ENCODE data around the gene SPEF1.

Gene SPEF1

GRCh38 chr20:3745686-3746173 is 35.5 kb downstream of the SPEF1 start:
- no peak for DNase-seq (ENCODE audit: low spot score)

DNA sequence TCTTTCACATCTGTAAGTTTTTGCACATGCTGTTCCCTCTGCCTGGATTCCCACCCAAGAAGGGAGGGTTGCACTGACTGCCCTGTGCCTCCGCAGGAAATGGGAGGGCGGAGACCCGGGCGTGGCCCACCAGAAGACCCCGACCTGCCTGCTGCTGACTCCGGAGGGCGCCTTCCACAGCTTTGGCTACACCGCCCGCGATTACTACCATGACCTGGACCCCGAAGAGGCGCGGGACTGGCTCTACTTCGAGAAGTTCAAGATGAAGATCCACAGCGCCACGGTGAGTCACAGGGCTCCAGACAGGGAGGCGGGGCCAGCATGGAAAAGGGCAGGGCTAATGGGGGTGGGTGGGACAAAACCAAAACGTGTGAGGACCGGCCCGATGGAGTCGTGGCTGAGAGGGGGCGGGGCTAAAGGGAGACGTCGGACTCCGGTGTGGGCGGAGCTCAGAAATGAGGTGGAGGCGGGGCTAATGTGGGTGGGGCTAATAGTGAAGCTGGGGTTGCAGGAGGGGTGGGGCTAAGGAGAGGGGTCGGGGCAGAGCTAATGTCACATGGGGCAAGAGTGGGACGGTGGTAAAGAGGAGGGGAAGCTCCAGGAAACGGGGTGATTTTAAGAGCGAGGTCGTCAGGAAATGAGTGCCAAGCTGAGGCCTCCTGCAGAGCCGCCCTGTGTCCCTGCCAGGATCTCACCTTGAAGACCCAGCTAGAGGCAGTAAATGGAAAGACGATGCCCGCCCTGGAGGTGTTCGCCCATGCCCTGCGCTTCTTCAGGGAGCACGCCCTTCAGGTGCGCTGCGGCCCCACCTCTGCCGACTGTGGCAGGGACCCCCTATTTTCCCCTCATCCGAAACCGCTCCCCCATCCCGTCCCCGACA is 36.2 kb downstream of the SPEF1 start:
- DNase-seq (ENCODE audit: low spot score): peak; percentile 91

GRCh38 chr20:3744037-3744436 is 37.2 kb downstream of the SPEF1 start:
- DNase-seq (ENCODE audit: low spot score): no peak

GRCh38 chr20:3743251-3743650 is 38.0 kb downstream of the SPEF1 start:
- DNase-seq (ENCODE audit: low spot score): no peak

- no peak for DNase-seq (ENCODE audit: low spot score)
These were observed 39.3 kb downstream of the SPEF1 start for GRCh38 chr20:3741836-3742458.

- DNase-seq (ENCODE audit: low spot score): no peak
These were observed 40.5 kb downstream of the SPEF1 start for GRCh38 chr20:3740615-3741301.

DNA sequence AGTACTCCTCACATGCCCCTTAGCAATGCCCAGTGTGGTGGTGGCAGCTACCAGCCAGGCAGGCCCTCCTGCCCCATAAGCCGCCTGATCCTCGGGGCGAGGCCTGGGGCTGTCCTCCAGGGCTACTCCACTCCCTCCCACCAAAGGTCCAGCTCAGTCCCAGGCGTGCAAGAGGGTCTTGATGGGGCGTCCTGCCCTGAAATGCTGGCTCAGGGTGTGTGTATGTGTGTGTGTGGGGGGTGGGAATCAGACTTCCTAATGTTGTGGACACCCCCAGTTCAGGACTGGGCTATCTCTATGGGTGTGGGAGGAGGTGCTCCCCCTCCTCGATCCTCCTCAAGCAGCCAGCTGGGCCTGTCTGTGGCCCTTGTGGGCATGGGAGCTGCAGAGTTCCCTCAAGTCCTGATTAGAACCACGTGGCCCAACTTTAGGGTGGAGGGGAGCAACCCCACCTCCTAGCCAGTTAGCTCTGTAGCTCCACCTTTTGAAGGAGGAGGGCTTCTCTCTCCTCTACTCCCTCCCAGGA is 41.3 kb downstream of the SPEF1 start:
- no peak for DNase-seq (ENCODE audit: low spot score)

DNA sequence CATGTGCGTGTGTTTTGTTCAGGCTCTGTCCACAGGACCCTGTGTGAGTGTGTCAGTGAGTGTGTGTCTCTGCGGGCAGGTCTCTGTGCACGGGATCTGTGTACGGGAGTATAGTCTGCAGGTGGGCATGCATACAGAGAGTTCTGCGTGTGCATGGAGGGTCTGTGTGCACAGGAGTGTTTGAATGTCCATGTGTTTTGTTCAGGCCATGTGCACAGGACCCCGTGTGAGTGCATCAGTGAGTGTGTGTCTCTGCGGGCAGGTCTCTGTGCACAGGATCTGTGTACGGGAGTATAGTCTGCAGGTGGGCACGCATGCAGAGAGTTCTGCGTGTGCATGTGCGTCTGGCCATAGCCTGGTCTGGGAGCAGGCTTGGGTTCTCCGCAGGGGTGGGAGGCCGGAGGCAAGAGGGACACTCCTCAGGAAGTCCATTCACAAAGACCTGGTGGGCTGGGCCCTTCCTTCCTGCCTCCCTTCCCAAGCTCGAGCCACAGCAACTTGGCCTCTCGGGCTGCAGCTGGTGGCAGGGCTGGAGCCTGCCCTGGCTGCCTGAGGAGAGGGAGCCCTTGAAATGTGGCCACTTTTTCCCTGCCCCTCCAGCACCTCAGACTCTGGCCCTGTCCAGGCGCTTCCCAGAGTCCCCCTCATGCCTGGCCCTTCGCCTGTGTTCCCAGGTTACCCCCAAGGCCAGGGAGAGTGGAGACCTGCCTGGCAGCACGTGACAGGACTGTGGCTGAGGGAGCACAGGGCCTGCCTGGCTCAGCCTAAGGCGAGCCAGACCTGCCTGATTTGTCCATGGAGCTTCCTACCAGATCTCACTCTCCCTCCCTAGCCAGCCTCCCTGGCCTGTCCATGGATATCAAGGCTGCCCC is 42.0 kb downstream of the SPEF1 start:
- no peak for DNase-seq (ENCODE audit: low spot score)

- DNase-seq (ENCODE audit: low spot score): no peak
These were observed 42.9 kb downstream of the SPEF1 start for GRCh38 chr20:3738111-3739053.

GRCh38 chr20:3735768-3736167 is 45.5 kb downstream of the SPEF1 start:
- DNase-seq (ENCODE audit: low spot score): no peak

- no peak for DNase-seq (ENCODE audit: low spot score)
These were observed 47.0 kb downstream of the SPEF1 start for GRCh38 chr20:3734111-3734843.

- no peak for DNase-seq (ENCODE audit: low spot score)
These were observed 47.9 kb downstream of the SPEF1 start for GRCh38 chr20:3733119-3733995.

DNA sequence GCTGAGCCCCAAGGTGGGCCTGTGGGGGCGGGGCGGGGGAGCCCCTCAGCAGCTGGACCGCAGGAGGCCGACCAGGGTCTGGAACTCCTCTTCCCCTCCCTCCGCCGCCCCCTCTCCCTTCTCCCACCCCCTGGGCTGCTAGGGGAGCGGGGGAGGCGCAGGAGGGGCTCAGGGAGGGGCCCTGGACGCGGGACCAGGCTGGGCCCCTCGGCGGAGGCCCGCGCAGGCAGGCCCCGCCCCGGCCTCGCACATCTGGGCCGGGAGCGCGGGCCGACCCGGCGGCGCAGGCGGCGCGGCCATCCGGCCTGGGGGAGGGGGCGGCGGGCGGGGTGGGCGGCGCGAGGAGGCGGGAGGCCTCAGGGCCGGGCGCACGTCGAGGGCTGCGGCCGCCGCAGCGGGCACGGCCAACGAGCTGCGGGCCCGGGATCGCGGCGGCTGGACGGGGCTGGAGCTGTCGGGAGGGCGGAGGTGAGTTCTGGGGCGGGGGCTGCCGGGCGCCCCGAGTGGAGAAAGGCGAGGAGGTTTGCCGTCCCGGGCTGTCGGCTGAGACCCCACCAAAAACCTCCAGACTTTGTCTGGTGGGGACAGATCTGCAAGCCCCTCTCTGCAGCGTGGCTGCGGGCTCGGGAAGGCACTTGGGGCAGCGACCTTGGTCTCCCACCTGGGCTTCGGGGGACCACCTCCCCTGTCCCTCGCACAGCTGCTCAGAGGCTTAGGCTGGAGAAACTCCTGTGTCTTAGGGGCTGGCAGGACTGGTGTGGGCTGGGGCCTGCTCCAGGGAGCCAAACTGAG is 48.7 kb downstream of the SPEF1 start, which contains the start of gene HSPA12B:
TSS of gene HSPA12B (plus strand) at position 359 of the 792 bp plus-strand sequence. CDS start 5,990 bp downstream, outside the sequence.
- no peak for DNase-seq (ENCODE audit: low spot score)

GRCh38 chr20:3731944-3732326 is 49.3 kb downstream of the SPEF1 start:
- no peak for DNase-seq (ENCODE audit: low spot score)

- no peak for DNase-seq (ENCODE audit: low spot score)
These were observed 50.2 kb downstream of the SPEF1 start for GRCh38 chr20:3730803-3731672.

GRCh38 chr20:3729811-3730540 is 51.3 kb downstream of the SPEF1 start:
- no peak for DNase-seq (ENCODE audit: low spot score)
